GM12865 (cell line): Measurements from ENCODE around the gene SULT6B1.
"Not testable (repeated sequence)": the region's sequence is repeated elsewhere in the genome, so short reads cannot be mapped to it uniquely, and the experiment has no call there.

Experiments
- DNase-seq: peaks from one replicate; pipeline ENCODE4 v3.0.0; 2010; ENCODE audit warnings: low read depth
- H3K4me3 ChIP-seq: 2 replicates; pipeline ENCODE4 v1.5.1; 2011; ENCODE audit warnings: mild to moderate bottlenecking, low read depth, low read length, control low read depth
- TF ChIP-seq, protein P1 (sequence below): IDR thresholded peaks from 2 replicates; pipeline ENCODE4 v1.5.1; 2011; ENCODE audit warnings: low read length, control low read depth, low read depth, inconsistent platforms; ENCODE audit not compliant: insufficient read depth; ENCODE audit errors: missing control alignments

The SULT6B1 gene

DNA sequence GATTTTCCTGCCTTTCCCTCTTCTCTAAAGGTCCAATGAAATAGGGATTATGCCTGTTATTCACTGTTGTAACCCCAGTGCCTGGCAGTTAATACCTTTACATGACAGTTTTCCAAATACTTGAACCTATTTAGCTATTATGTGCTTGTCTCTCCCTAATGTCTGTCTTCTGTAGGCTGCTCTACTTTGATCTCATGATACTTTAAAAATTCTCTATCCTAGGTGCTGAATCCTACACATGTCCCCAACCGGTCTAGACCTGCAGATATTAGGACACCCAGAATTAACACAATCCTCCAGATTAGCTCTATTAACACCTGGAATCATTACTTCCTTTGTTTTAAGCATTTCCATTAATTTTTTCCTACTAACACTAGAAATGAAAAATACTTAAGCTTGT lies 35.6 kb upstream of the SULT6B1 start:
- TF ChIP-seq, protein P1, sequence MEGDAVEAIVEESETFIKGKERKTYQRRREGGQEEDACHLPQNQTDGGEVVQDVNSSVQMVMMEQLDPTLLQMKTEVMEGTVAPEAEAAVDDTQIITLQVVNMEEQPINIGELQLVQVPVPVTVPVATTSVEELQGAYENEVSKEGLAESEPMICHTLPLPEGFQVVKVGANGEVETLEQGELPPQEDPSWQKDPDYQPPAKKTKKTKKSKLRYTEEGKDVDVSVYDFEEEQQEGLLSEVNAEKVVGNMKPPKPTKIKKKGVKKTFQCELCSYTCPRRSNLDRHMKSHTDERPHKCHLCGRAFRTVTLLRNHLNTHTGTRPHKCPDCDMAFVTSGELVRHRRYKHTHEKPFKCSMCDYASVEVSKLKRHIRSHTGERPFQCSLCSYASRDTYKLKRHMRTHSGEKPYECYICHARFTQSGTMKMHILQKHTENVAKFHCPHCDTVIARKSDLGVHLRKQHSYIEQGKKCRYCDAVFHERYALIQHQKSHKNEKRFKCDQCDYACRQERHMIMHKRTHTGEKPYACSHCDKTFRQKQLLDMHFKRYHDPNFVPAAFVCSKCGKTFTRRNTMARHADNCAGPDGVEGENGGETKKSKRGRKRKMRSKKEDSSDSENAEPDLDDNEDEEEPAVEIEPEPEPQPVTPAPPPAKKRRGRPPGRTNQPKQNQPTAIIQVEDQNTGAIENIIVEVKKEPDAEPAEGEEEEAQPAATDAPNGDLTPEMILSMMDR = no peak
- DNase-seq = no peak
- H3K4me3 ChIP-seq = no peak overlapping the region

DNA sequence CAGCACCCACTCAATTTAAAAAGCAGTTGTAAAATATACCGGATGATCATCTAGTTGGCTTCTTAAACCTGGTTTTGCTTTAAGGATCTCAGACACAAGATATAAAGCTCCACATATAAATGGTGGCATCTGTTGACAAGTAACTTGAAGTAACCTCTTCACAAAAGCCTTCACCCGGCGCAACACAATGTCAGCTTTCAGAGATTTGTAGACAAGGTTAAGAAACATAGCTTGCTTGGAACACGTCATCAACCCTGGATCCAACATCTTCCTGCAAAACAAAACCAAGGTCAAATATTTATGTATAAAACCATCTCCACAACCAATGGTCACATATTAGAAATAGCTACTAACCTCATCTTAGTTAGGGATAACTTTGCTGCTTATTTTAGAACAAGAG lies 34.7 kb upstream of the SULT6B1 start:
- H3K4me3 ChIP-seq = no peak overlapping the region
- no peak for DNase-seq
- TF ChIP-seq, protein P1 = no peak

DNA sequence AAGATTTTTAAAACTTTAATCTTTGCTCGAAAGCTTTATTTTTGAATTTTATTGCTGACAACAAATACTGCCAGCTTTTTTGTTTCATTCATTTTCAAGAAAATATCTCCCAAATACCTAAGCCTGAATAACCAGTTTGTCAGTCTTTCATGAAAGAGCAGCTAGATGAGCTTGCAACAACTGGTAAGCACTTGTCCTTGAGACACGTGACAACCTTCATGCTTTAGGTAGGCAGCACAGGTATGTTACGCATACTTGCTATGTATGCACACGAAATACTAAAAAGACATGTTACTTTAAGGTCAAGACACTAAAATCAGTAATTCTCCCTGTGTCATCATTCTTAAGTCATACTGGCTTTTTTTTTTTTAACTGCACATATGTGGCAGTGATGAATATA lies 30.6 kb upstream of the SULT6B1 start:
- H3K4me3 ChIP-seq = no peak overlapping the region
- TF ChIP-seq, protein P1 = no peak

DNA sequence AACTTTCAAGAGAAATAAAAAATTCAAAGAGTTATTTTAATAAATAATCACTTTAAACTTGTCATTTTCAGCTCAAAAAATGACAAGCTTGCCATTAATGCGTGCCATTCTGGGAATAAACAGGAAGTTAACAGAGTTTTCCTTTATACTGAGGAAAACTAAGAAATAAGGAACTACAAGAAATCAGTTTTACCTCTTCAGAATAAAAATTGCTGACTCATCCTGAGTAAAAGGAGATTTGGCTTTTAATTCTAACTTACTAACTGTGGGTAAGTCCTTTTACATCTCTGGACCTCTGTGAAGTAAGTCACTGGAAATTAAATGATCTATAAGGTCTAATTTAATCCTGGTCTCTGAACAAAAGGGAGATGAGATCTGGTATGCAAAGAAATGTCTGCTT lies 26.8 kb upstream of the SULT6B1 start:
- DNase-seq = no peak
- TF ChIP-seq, protein P1 = no peak
- no peak overlapping the region for H3K4me3 ChIP-seq

More for the DNA sequence above, 30.6 kb upstream of the SULT6B1 start:
- no peak for DNase-seq

DNA sequence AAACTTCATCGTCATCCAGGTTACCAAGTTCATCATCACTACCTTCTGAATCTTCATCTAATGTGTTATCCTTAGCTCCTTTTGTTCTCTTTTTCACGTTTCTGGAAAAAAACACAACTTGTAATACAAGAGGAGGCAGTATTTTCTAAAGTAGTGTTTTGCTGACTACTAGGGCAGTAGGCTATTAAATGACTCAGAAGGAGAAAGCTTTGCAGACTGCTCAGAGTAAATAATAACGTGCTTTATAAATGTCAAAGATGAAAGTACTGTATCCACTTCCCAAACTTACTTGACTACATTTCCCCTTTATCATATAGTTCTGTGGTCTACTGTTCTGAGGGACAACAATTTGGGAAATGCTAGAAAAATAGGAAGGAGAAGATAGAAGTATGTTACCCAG lies 23.5 kb upstream of the SULT6B1 start:
- DNase-seq = no peak
- TF ChIP-seq, protein P1 = no peak
- H3K4me3 ChIP-seq = no peak overlapping the region

DNA sequence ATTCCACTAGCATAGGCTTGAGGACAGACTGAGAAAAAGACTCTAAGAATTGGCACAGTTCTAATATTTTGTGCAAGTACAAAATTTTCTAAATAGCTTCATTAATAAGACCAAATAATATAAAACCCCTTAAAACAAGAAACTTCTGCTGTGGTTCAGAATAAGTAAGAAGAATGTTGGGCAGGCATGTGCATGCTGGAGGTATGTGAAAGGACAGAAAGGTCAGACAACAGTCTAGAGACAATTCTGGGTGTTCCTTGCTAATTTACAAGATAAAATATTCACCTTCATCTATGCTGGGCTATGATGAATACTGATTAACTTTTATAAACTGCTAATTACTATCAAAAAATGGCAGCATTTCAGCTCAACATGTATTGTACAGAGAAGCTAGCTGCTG lies 22.7 kb upstream of the SULT6B1 start:
- DNase-seq = no peak
- TF ChIP-seq, protein P1 = no peak
- no peak overlapping the region for H3K4me3 ChIP-seq

DNA sequence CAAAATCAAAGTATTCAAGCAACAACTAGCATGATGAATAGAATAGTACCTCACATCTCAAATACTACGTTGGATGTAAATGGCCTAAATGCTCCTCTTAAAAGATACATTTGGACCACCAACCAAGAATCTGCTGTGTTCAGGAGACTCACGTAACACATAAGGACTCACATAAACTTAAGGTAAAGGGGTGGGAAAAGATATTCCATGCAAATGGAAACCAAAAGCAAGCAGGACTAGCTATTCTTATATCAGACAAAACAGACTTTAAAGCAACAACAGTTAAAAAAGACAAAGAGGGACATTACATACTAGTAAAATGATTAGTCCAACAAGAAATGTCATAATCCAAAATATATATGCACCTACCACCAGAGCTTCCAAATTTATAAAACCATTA lies 18.3 kb upstream of the SULT6B1 start:
- DNase-seq, H3K4me3 ChIP-seq: not testable (repeated sequence)
